GM10847 (cell line): ENCODE measurements around the gene PLA2G4C.

Source experiments
- POLR2A ChIP-seq: IDR thresholded peaks from 2 replicates; pipeline ENCODE4 v1.6.1; 2011; ENCODE audit not compliant: insufficient read length; ENCODE audit errors: extremely low read depth

PLA2G4C gene

GRCh38 chr19:48110350-48110966 is at the start of gene PLA2G4C:
PLA2G4C (minus strand) TSS chr19:48110817; CDS start chr19:48106529, 4,288 bp downstream.
- peak; percentile 45 for TF ChIP-seq POLR2A

- no peak for TF ChIP-seq POLR2A
Observed at GRCh38 chr19:48158210-48158790, 47.7 kb upstream of the PLA2G4C start.

GRCh38 chr19:48154003-48154402 is 43.4 kb upstream of the PLA2G4C start:
- no peak for TF ChIP-seq POLR2A

GRCh38 chr19:48152551-48152950 is 41.9 kb upstream of the PLA2G4C start:
- TF ChIP-seq POLR2A: no peak

- no peak for TF ChIP-seq POLR2A
Observed at GRCh38 chr19:48149430-48149829, 38.8 kb upstream of the PLA2G4C start.

GRCh38 chr19:48148576-48148975 is 38.0 kb upstream of the PLA2G4C start:
- no peak for TF ChIP-seq POLR2A

GRCh38 chr19:48147597-48148175 is 37.1 kb upstream of the PLA2G4C start:
- no peak for TF ChIP-seq POLR2A

GRCh38 chr19:48139053-48139452 is 28.4 kb upstream of the PLA2G4C start:
- no peak for TF ChIP-seq POLR2A

GRCh38 chr19:48137411-48137810 is 26.8 kb upstream of the PLA2G4C start:
- no peak for TF ChIP-seq POLR2A

GRCh38 chr19:48136547-48136946 is 25.9 kb upstream of the PLA2G4C start:
- no peak for TF ChIP-seq POLR2A

GRCh38 chr19:48135411-48135810 is 24.8 kb upstream of the PLA2G4C start:
- no peak for TF ChIP-seq POLR2A

- no peak for TF ChIP-seq POLR2A
Observed at GRCh38 chr19:48133094-48133493, 22.5 kb upstream of the PLA2G4C start.

- TF ChIP-seq POLR2A: no peak
Observed at GRCh38 chr19:48127561-48127960, 16.9 kb upstream of the PLA2G4C start.

GRCh38 chr19:48123907-48124651 is 13.5 kb upstream of the PLA2G4C start:
- no peak for TF ChIP-seq POLR2A

GRCh38 chr19:48122421-48122820 is 11.8 kb upstream of the PLA2G4C start:
- TF ChIP-seq POLR2A: no peak

- TF ChIP-seq POLR2A: no peak
Observed at GRCh38 chr19:48121909-48122371, 11.3 kb upstream of the PLA2G4C start.

- no peak for TF ChIP-seq POLR2A
Observed at GRCh38 chr19:48121066-48121465, 10.4 kb upstream of the PLA2G4C start.

GRCh38 chr19:48120505-48120904 is 9.9 kb upstream of the PLA2G4C start:
- no peak for TF ChIP-seq POLR2A
